NCI-H510A (cell line): Measurements from ENCODE around the gene TMEM219.

Source experiments
- DNase-seq: peaks from one replicate; lab custom pipeline; 2025; lab: John Stamatoyannopoulos, UW

TMEM219 gene

GRCh38 chr16:29995324-29995910 lies 33.5 kb downstream of the TMEM219 start, which contains the start of gene HIRIP3:
Gene HIRIP3, minus strand, starts transcription at chr16:29995617. Its CDS starts 12 bp downstream, at chr16:29995605.
- DNase-seq: peak; percentile 91

GRCh38 chr16:29995911-29996765 lies 34.3 kb downstream of the TMEM219 start, which contains the start of gene INO80E:
Gene INO80E, plus strand, starts transcription at chr16:29996241. Its CDS starts 70 bp downstream, at chr16:29996311.
- DNase-seq: peak; percentile 99

GRCh38 chr16:29996766-29997250 lies 34.9 kb downstream of the TMEM219 start:
- no peak for DNase-seq

- DNase-seq: no peak
Measured at GRCh38 chr16:29999605-30000004, 37.7 kb downstream of the TMEM219 start.

- no peak for DNase-seq
Measured at GRCh38 chr16:30000735-30001631, 39.1 kb downstream of the TMEM219 start.

- DNase-seq: no peak
Measured at GRCh38 chr16:30002614-30003346, 40.9 kb downstream of the TMEM219 start.

GRCh38 chr16:30003670-30004423 lies 42.0 kb downstream of the TMEM219 start:
- DNase-seq: no peak

- DNase-seq: peak; percentile 91
Measured at GRCh38 chr16:30004424-30004776, 42.5 kb downstream of the TMEM219 start.

- DNase-seq: peak; percentile 83
Measured at GRCh38 chr16:30004811-30005242, 42.9 kb downstream of the TMEM219 start.

- peak; percentile 69 for DNase-seq
Measured at GRCh38 chr16:30005341-30006094, 43.6 kb downstream of the TMEM219 start.

GRCh38 chr16:30006095-30006473 lies 44.2 kb downstream of the TMEM219 start:
- DNase-seq: no peak

GRCh38 chr16:30006659-30007377 lies 44.9 kb downstream of the TMEM219 start:
- DNase-seq: no peak

GRCh38 chr16:30007378-30007895 lies 45.6 kb downstream of the TMEM219 start:
- DNase-seq: no peak

GRCh38 chr16:30009085-30009862 lies 47.4 kb downstream of the TMEM219 start:
- DNase-seq: no peak

GRCh38 chr16:30009990-30010843 lies 48.3 kb downstream of the TMEM219 start:
- no peak for DNase-seq

- DNase-seq: peak; percentile 75
Measured at GRCh38 chr16:30010844-30011713, 49.2 kb downstream of the TMEM219 start, which contains the start of gene DOC2A. Gene DOC2A, minus strand, starts transcription at chr16:30011027. Its CDS starts 805 bp downstream, at chr16:30010222.
